Measurements from ENCODE around the gene RNF130. TPM values are rescaled to one million over a fixed set of nuclear protein-coding genes. Genes with fewer than 3 reads are reported as not detected.
"Not testable (repeated sequence)": the region's sequence is repeated elsewhere in the genome, so short reads cannot be mapped to it uniquely, and the experiment has no call there.

The RNF130 gene
- total RNA-seq, 4 donors from 2014 or later, result 55.0 to 121 (median 69.4) TPM

DNA sequence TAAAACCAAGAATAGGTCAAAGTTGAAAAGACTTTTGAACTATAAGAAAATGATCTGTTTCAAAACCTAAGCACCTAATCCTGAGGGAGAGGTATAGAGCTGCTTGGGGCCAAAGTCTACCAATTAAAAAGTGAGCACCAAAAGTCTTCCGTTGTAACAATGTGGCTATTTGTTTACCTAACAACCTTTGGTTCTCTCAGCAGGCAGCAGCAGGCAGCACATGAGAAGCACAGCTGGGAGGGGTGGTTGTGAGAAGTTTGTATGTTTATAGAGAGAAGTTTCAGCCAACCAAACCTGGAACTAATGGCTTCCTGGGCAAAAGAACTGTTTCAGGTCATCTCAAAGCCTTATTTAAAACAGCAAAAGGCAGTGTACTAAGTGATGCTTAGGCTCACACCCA lies 104.1 kb downstream of the RNF130 start:
- peaks cover 13 to 22% of the 10 kb centered on the region in 2 donors for H3K36me3 ChIP-seq
- 50 to 56% methylated on average over 1 of the region's 1 CpG for WGBS, 2 donors

DNA sequence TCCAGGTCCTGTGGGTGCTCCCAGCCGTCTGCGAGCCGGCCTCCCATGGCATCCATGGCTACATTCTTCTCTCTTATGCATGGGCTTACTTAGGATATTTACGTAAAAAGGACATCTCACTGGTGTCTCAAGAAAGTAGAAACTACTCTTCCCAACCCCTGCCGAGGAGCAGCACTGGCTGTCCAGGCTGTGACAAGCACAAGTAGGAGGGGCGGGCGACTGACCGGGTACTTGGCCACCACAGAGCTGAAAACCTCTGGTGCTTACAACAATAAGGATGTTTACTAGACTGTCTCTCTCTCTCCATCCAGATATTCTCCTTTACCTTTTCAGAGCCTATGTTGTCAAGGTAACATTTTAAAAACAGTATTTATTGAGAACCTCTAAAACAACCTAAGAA lies 107.5 kb downstream of the RNF130 start:
- WGBS, 2 donors, result 90 to 93% methylated on average over 8 of the region's 8 CpGs
- Histone ChIP-seq H3K4me3 (replicated peaks in 1 of 3) (no peak overlapping the region), H3K36me3 (peaks cover 13 to 22% of the 10 kb centered on the region in 2 donors), H3K27ac (no peak overlapping the region), H3K27me3 (no peaks in the 10 kb centered on the region), H3K4me1 (no peaks in the 10 kb centered on the region), H3K9me3 (no peaks in the 10 kb centered on the region)
- TF ChIP-seq, protein P1, sequence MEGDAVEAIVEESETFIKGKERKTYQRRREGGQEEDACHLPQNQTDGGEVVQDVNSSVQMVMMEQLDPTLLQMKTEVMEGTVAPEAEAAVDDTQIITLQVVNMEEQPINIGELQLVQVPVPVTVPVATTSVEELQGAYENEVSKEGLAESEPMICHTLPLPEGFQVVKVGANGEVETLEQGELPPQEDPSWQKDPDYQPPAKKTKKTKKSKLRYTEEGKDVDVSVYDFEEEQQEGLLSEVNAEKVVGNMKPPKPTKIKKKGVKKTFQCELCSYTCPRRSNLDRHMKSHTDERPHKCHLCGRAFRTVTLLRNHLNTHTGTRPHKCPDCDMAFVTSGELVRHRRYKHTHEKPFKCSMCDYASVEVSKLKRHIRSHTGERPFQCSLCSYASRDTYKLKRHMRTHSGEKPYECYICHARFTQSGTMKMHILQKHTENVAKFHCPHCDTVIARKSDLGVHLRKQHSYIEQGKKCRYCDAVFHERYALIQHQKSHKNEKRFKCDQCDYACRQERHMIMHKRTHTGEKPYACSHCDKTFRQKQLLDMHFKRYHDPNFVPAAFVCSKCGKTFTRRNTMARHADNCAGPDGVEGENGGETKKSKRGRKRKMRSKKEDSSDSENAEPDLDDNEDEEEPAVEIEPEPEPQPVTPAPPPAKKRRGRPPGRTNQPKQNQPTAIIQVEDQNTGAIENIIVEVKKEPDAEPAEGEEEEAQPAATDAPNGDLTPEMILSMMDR (IDR thresholded peaks at IDR 0.05), result no peak
- no peak for TF ChIP-seq POLR2A (IDR thresholded peaks at IDR 0.05)
- no peak for DNase-seq
- intact Hi-C loops (cut with DNase I), result no loop called here

More for the DNA sequence above, 104.1 kb downstream of the RNF130 start:
- TF ChIP-seq POLR2A (IDR thresholded peaks at IDR 0.05), result no peak
- TF ChIP-seq, protein P1 (IDR thresholded peaks at IDR 0.05), result no peak
- no peaks in the 10 kb centered on the region for H3K9me3 ChIP-seq
- H3K4me1 ChIP-seq, result no peaks in the 10 kb centered on the region
- no peak overlapping the region for H3K27ac ChIP-seq
- no peaks in the 10 kb centered on the region for H3K27me3 ChIP-seq
- H3K4me3 ChIP-seq (replicated peaks in 1 of 3), result no peak overlapping the region
- intact Hi-C loops (cut with DNase I), result no loop called here
- DNase-seq, result no peak

DNA sequence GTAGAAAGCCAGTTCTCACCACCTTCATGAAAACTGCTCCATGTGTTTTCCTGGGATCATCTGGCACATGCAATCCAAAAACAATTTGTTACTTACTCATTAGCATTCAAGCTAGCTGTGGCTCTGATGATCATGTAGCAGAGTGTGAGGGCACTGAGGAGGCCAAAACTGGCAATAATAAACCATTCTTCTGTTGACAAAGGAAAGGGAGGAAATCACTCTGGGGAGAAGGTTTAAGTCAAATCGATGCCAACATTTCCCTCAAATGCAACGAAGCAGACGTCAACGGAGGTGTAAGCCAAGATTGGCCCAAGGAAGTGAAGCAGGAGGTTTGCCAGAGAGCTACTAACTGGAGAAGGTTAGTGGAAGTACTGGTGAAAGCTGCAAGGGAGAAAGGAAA lies 108.2 kb downstream of the RNF130 start:
- TF ChIP-seq, protein P1 (IDR thresholded peaks at IDR 0.05), result no peak
- TF ChIP-seq POLR2A (IDR thresholded peaks at IDR 0.05), result no peak
- intact Hi-C loops (cut with DNase I), result no loop called here
- 70 to 91% methylated on average over 4 of the region's 4 CpGs for WGBS, 2 donors
- H3K27me3 ChIP-seq, result no peaks in the 10 kb centered on the region
- H3K4me1 ChIP-seq, result no peaks in the 10 kb centered on the region
- H3K27ac ChIP-seq, result no peak overlapping the region
- DNase-seq, result no peak
- H3K36me3 ChIP-seq, result peaks cover 13 to 22% of the 10 kb centered on the region in 2 donors
- H3K4me3 ChIP-seq (replicated peaks in 1 of 3), result no peak overlapping the region
- H3K9me3 ChIP-seq, result no peaks in the 10 kb centered on the region

DNA sequence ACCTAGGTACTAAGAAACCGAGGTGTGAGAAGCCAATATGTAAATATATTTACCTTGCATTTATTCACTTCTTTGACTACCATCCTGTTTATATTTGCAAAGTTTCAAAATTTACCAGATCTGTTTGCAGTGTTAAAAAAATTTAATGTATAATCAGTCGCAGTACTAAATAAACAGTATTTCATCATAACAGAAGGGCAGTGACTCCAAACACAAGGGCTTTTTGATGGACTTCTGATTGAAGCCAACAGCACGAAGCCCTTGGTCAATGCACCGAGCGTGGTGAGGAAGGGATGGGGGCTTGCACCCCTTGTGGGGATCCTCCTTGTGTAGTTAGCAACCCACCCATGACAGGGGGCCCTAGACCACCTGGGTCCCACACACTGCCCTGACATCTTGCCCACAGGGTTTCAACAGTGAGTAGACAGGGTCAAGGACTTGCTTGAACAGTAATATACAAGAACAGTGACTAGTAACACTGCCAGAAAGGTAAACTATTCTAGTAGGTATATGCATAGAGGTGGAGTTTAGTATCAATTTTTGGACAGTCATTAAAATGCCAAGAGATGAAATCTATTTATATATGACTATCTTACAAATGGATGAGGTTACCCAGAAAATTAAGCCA lies 111.2 kb downstream of the RNF130 start:
- peaks cover 6 to 7% of the 10 kb centered on the region in 2 donors for H3K36me3 ChIP-seq
- 93 to 97% methylated on average over 5 of the region's 5 CpGs for WGBS, 2 donors
- H3K4me3 ChIP-seq (replicated peaks in 1 of 3), result no peak overlapping the region
- no peaks in the 10 kb centered on the region for H3K27me3 ChIP-seq
- no peaks in the 10 kb centered on the region for H3K9me3 ChIP-seq
- no peak overlapping the region for H3K27ac ChIP-seq
- no peak for DNase-seq
- no peaks in the 10 kb centered on the region for H3K4me1 ChIP-seq
- intact Hi-C loops (cut with DNase I), result no loop called here
- TF ChIP-seq, protein P1 (IDR thresholded peaks at IDR 0.05), result no peak

DNA sequence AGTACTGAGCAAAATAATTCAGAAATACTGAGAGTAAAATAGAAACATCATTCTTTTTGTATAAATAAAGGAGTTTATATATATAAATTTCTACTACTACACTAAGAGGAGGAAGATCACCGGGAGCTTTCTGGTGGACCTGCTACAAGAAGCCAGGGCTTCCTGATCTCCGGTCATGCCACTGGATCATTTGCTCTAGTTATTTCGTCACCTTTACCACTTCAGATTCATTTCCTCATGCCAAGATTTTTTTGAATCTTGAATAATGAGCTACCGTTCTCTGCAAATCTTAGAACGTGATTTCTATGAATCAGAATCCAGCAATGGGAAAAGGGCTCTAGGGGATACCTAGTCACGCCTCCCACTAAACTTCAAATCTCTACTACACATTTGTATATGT lies 111.9 kb downstream of the RNF130 start:
- Histone ChIP-seq H3K9me3 (no peaks in the 10 kb centered on the region), H3K27me3 (no peaks in the 10 kb centered on the region), H3K4me1 (no peaks in the 10 kb centered on the region), H3K4me3 (replicated peaks in 1 of 3) (no peak overlapping the region), H3K36me3 (peaks cover 3 to 7% of the 10 kb centered on the region in 2 donors), H3K27ac (no peak overlapping the region)
- intact Hi-C loops (cut with DNase I), result no loop called here
- no peak for DNase-seq
- WGBS, 2 donors, result 91 to 95% methylated on average over 6 of the region's 6 CpGs
- no peak for TF ChIP-seq POLR2A (IDR thresholded peaks at IDR 0.05)
- TF ChIP-seq, protein P1 (IDR thresholded peaks at IDR 0.05), result no peak

DNA sequence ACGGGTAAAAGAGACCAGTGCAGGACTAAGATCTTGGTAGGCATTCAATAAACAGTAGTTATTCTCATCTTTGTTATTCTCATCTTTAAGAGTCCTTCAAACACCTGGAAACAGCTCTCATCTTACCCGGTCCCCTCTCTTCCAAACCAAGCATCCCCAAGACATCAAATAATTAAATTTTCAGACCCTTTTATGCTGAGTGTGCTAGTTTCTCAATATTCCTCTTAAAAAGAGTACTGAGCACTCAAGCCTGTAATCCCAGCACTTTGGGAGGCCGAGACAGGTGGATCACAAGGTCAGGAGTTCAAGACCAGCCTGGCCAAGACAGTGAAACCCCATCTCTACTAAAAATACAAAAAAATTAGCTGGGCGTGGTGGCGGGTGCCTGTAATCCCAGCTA lies 112.4 kb downstream of the RNF130 start:
- H3K4me1 ChIP-seq; H3K4me3 ChIP-seq (replicated peaks in 1 of 3); H3K27ac ChIP-seq; intact Hi-C loops (cut with DNase I); H3K27me3 ChIP-seq; H3K36me3 ChIP-seq; H3K9me3 ChIP-seq; DNase-seq: not testable (repeated sequence)
- 95 to 98% methylated on average over 5 of the region's 5 CpGs for WGBS, 2 donors
